Immature natural killer cell (primary cell): Measurements from ENCODE around the gene DCTD. TPM values are rescaled to one million over a fixed set of nuclear protein-coding genes. Genes with fewer than 3 reads are reported as not detected.

Experiments
- DNase-seq, 3 donors: peaks; one replicate each; pipeline ENCODE4 v3.0.0; 2022; ENCODE audit warnings: mixed read lengths in 1 of 3
- H3K27ac Mint-ChIP-seq, 6 donors: one replicate each; pipeline ENCODE4 v1.8.0; 2020; ENCODE audit warnings: mixed read lengths in 6 of 6, mild to moderate bottlenecking in 5 of 6, inconsistent platforms in 4 of 6, moderate library complexity in 3 of 6
- H3K27me3 Mint-ChIP-seq, 3 donors: one replicate each; pipeline ENCODE4 v1.8.0; 2020 to 2021; ENCODE audit warnings: low read depth in 3 of 3, mild to moderate bottlenecking in 3 of 3, mixed read lengths in 3 of 3, moderate library complexity in 3 of 3, inconsistent platforms in 1 of 3
- H3K36me3 Mint-ChIP-seq, 3 donors: one replicate each; pipeline ENCODE4 v1.8.0; 2020; ENCODE audit warnings: mixed read lengths in 3 of 3, inconsistent platforms in 2 of 3, mild to moderate bottlenecking in 2 of 3
- H3K4me1 Mint-ChIP-seq, 2 donors: one replicate each; pipeline ENCODE4 v1.8.0; 2020; ENCODE audit warnings: inconsistent platforms in 2 of 2, mild to moderate bottlenecking in 2 of 2, mixed read lengths in 2 of 2, moderate library complexity in 1 of 2
- H3K4me3 Mint-ChIP-seq, 5 donors: one replicate each; pipeline ENCODE4 v1.8.0; 2020; ENCODE audit warnings: mild to moderate bottlenecking in 5 of 5, mixed read lengths in 5 of 5, inconsistent platforms in 3 of 5, moderate library complexity in 3 of 5
- H3K9me3 Mint-ChIP-seq, 6 donors: one replicate each; pipeline ENCODE4 v1.8.0; 2020; ENCODE audit warnings: mild to moderate bottlenecking in 6 of 6, mixed read lengths in 6 of 6, inconsistent platforms in 4 of 6, moderate library complexity in 3 of 6
- polyA plus RNA-seq, 3 donors: library from polyadenylated mRNA; unstranded; fragments of 300-500 nt; fragmentation: Illumina TruSeq; gene quantifications; one replicate each; pipeline ENCODE4 v1.2.3, GENCODE V29; 2021

DCTD gene
- polyA plus RNA-seq, 3 donors from 2014 or later = 75.1 to 131 (median 96.9) TPM

DNA sequence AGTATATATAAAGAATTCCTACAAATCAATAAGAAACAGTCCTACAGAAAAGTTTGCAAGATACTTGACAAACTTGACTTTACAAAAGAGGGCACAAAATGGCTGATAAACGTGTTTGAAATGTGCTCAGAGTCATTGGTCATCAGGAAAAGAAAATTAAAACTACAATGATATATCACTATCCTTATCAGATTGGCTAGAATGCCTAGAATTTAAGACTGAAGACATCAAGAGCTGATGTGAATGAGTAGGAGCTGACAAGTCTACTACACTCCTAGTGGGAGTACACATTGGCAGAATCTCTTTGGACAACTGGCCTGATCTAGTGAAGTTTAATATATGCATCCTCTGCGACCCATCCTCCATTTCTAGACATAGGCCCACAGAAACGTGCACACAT, 10.3 kb upstream of the DCTD start:
- Mint-ChIP-seq H3K36me3 (no peaks in the 10 kb centered on the region), H3K9me3 (no peaks in the 10 kb centered on the region), H3K27me3 (peaks cover 2 to 14% (median 2%) of the 10 kb centered on the region in 3 donors), H3K27ac (no peak overlapping the region), H3K4me1 (no peaks in the 10 kb centered on the region), H3K4me3 (no peak overlapping the region)
- no peak for DNase-seq

DNA sequence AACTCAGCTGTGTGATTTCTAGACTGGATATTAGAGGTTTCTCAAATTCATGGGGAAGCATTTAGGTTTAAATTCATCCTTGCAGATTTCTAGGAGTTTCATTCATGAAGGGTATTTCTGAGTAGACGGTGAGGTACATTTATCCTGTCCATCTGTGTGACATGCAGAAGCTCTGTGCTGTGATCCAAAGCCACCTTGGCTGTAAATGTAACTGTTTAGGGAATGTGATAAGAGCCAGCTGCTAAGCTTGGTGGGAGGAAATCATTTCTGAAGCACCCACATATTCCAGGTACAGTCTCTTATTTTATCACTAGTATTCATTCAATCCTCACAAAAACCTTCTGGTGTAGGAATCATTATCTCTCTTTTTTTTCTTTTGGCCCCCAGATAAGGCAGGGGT, 8.7 kb upstream of the DCTD start:
- Mint-ChIP-seq H3K36me3 (no peaks in the 10 kb centered on the region), H3K27me3 (peaks cover 2 to 17% (median 2%) of the 10 kb centered on the region in 3 donors)

GRCh38 chr4:182925298-182925757, 8.1 kb upstream of the DCTD start:
- DNase-seq = peak; percentile 50 to 59 (median 52)
- no peak overlapping the region for H3K27ac Mint-ChIP-seq
- no peaks in the 10 kb centered on the region for H3K9me3 Mint-ChIP-seq
- H3K36me3 Mint-ChIP-seq = no peaks in the 10 kb centered on the region
- H3K4me1 Mint-ChIP-seq = no peaks in the 10 kb centered on the region
- H3K4me3 Mint-ChIP-seq = no peak overlapping the region
- peaks cover 2 to 17% (median 2%) of the 10 kb centered on the region in 3 donors for H3K27me3 Mint-ChIP-seq

More for the DNA sequence above, 8.7 kb upstream of the DCTD start:
- DNase-seq = no peak
- H3K27ac Mint-ChIP-seq = no peak overlapping the region
- no peaks in the 10 kb centered on the region for H3K9me3 Mint-ChIP-seq
- no peaks in the 10 kb centered on the region for H3K4me1 Mint-ChIP-seq
- no peak overlapping the region for H3K4me3 Mint-ChIP-seq

GRCh38 chr4:182924497-182924896, 7.3 kb upstream of the DCTD start:
- no peak overlapping the region for H3K4me3 Mint-ChIP-seq
- H3K9me3 Mint-ChIP-seq = no peaks in the 10 kb centered on the region
- peaks cover 2 to 17% (median 2%) of the 10 kb centered on the region in 3 donors for H3K27me3 Mint-ChIP-seq
- no peak overlapping the region for H3K27ac Mint-ChIP-seq
- no peaks in the 10 kb centered on the region for H3K36me3 Mint-ChIP-seq
- DNase-seq = no peak
- H3K4me1 Mint-ChIP-seq = peaks cover 5 to 7% of the 10 kb centered on the region in 2 donors

- H3K9me3 Mint-ChIP-seq = no peaks in the 10 kb centered on the region
- no peak overlapping the region for H3K4me3 Mint-ChIP-seq
- peaks cover 2 to 17% (median 3%) of the 10 kb centered on the region in 3 donors for H3K27me3 Mint-ChIP-seq
- peaks cover 12 to 13% of the 10 kb centered on the region in 2 donors for H3K4me1 Mint-ChIP-seq
- no peaks in the 10 kb centered on the region for H3K36me3 Mint-ChIP-seq
- no peak for DNase-seq
- no peak overlapping the region for H3K27ac Mint-ChIP-seq
Observed at GRCh38 chr4:182923796-182924340, 6.7 kb upstream of the DCTD start.

DNA sequence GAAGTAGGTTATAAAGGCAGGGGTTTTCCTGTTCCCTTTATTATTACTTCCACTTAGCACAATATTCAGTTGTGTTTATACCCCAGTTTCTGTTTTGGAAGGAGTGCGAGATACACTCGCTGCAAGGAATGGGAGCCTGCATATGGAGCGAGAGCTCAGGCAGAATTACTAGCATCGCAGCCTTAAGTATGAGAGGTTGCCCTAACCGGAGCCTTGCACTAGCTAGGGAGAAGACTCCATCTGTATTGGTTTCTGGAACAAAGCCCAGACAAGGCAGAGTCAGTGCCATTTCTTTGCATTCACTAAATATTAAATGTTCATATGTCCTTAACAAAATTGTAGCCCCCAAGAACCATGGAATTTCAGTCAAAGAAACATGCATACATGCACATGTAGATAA, 6.2 kb upstream of the DCTD start:
- Mint-ChIP-seq H3K4me3 (no peak overlapping the region), H3K27me3 (peaks cover 2 to 17% (median 4%) of the 10 kb centered on the region in 3 donors), H3K27ac (peak overlapping the region in 1 of 6 donors; percentile 25), H3K4me1 (peaks cover 17 to 18% of the 10 kb centered on the region in 2 donors), H3K9me3 (no peaks in the 10 kb centered on the region), H3K36me3 (no peaks in the 10 kb centered on the region)
- no peak for DNase-seq

GRCh38 chr4:182922501-182923284, 5.5 kb upstream of the DCTD start:
- H3K9me3 Mint-ChIP-seq = no peaks in the 10 kb centered on the region
- peaks cover 23 to 25% of the 10 kb centered on the region in 2 donors for H3K4me1 Mint-ChIP-seq
- no peak for DNase-seq
- H3K4me3 Mint-ChIP-seq = no peak overlapping the region
- H3K36me3 Mint-ChIP-seq = no peaks in the 10 kb centered on the region
- peaks cover 3 to 16% (median 6%) of the 10 kb centered on the region in 3 donors for H3K27me3 Mint-ChIP-seq
- H3K27ac Mint-ChIP-seq = peak overlapping the region in 1 of 6 donors; percentile 25

GRCh38 chr4:182921608-182922007, 4.4 kb upstream of the DCTD start:
- peaks cover 3 to 20% (median 12%) of the 10 kb centered on the region in 3 donors for H3K27me3 Mint-ChIP-seq
- DNase-seq = no peak
- H3K9me3 Mint-ChIP-seq = no peaks in the 10 kb centered on the region
- peaks cover 26 to 27% of the 10 kb centered on the region in 2 donors for H3K4me1 Mint-ChIP-seq
- no peaks in the 10 kb centered on the region for H3K36me3 Mint-ChIP-seq
- no peak overlapping the region for H3K27ac Mint-ChIP-seq
- no peak overlapping the region for H3K4me3 Mint-ChIP-seq

DNA sequence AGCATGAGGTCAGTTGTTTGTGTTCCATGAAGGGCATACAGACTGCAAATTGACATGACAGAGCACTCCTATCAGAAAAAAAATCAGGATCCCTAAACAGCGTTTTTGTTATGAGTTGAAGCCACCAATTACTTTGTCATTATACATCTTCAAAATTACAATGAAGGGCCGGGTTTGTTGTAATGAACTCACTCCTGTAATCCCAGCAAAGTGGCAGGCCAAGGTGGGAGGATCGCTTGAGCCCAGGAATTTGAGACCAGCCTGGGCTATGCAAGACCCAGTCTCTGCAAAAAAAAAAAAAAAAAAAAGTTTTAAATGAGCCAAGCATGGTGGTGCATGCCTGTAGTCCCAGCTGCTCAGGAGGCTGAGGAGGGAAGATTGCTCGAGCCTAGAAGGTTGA, 3.5 kb upstream of the DCTD start:
- Mint-ChIP-seq H3K27me3 (peaks cover 3 to 13% (median 12%) of the 10 kb centered on the region in 3 donors), H3K27ac (no peak overlapping the region), H3K9me3 (no peaks in the 10 kb centered on the region), H3K4me1 (peaks cover 34 to 36% of the 10 kb centered on the region in 2 donors), H3K4me3 (no peak overlapping the region), H3K36me3 (no peaks in the 10 kb centered on the region)
- DNase-seq = no peak

DNA sequence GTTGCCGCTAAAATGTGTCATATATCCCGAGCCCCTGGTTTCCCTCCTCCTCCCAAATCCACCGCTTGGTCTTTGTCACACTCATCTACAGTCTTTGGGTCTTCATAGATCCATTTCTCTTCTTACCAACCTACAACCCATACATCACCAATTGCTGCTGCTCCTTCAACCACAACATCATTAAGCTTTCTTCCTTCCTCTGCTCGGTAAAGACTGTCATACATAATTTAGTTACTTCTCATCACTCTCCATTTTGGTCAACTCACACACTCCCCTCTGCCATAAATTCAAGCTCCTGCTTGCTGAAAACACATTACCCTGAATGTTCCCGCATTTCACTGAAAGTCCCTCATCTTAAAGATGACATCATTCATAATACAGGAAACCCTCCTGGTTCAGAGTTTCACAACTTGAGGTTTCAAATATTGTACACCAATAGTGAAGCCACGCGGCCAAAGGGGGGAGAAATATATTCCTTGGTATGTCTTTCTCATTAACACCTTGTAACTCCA, 1.7 kb upstream of the DCTD start:
- Mint-ChIP-seq H3K4me1 (peaks cover 34 to 45% of the 10 kb centered on the region in 2 donors), H3K27me3 (peaks cover 3 to 13% (median 12%) of the 10 kb centered on the region in 3 donors), H3K9me3 (no peaks in the 10 kb centered on the region), H3K36me3 (peaks cover 0 to 2% (median 0%) of the 10 kb centered on the region in 3 donors), H3K27ac (peak overlapping the region; percentile 94 to 100 (median 96)), H3K4me3 (peak overlapping the region; percentile 73 to 94 (median 83))
- DNase-seq = peak; percentile 36 to 38 (median 36)

GRCh38 chr4:182918044-182918607, 940 bp upstream of the DCTD start:
- no peak for DNase-seq
- H3K4me3 Mint-ChIP-seq = peak overlapping the region; percentile 73 to 94 (median 83)
- peaks cover 0 to 9% (median 4%) of the 10 kb centered on the region in 3 donors for H3K36me3 Mint-ChIP-seq
- H3K27me3 Mint-ChIP-seq = peaks cover 3 to 13% (median 12%) of the 10 kb centered on the region in 3 donors
- peak overlapping the region; percentile 94 to 100 (median 96) for H3K27ac Mint-ChIP-seq
- H3K9me3 Mint-ChIP-seq = no peaks in the 10 kb centered on the region
- H3K4me1 Mint-ChIP-seq = peaks cover 34 to 52% of the 10 kb centered on the region in 2 donors

- Mint-ChIP-seq H3K36me3 (peaks cover 0 to 20% (median 13%) of the 10 kb centered on the region in 3 donors), H3K4me1 (peaks cover 40 to 67% of the 10 kb centered on the region in 2 donors), H3K27ac (peak overlapping the region; percentile 80 to 97 (median 92)), H3K9me3 (no peaks in the 10 kb centered on the region), H3K4me3 (peak overlapping the region; percentile 83 to 91 (median 87)), H3K27me3 (peaks cover 3 to 12% (median 9%) of the 10 kb centered on the region in 3 donors)
- no peak for DNase-seq
Observed at GRCh38 chr4:182916483-182917181, 554 bp downstream of the DCTD start.

DNA sequence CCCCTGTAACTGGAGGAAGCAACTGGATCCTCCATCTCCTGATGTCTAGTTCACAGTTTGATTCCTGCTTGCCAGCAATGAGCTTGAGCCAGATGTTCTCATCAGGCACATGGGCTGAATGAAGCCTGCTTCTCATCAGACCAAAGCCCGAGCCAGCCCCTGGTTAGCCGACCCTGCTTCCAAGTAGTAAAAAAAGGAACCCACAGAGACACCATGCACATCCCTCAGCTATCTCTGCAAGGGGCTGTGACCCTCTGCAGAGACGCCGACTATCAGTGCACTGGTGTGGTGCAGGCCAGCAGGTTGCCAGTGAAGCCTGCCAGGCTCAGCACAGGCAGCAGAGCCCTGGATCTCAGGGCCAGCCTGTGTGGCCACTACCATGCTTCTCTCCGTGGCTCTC, 2.8 kb downstream of the DCTD start:
- Mint-ChIP-seq H3K4me1 (peaks cover 33 to 76% of the 10 kb centered on the region in 2 donors), H3K4me3 (no peak overlapping the region), H3K36me3 (peaks cover 12 to 38% (median 26%) of the 10 kb centered on the region in 3 donors), H3K27me3 (peaks cover 3 to 12% (median 9%) of the 10 kb centered on the region in 3 donors), H3K27ac (peak overlapping the region in 1 of 6 donors; percentile 35), H3K9me3 (no peaks in the 10 kb centered on the region)
- DNase-seq = no peak
